Measurements from ENCODE around the gene CRTC1.

Gene CRTC1

DNA sequence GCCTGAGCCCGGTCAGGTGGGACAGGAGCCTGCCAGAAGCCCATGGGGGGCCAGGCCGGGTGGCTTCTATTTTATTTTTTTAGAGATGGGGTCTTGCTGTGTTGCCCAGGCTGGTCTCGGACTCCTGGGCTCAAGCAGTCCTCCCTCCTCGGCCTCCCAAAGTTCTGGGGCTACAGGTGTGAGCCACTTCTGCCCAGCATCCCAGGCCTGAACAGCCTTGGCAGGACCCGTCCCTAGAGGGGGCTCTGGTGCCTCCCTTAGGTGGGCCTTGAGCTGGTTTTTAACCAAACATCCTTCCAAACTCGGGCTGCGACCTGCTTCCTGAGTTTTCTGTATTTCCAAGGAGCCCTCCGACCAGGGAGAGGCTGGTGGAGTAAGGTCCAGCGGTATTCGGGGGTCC lies 97.2 kb downstream of the CRTC1 start:
- DNase-seq (ENCODE audit: low read depth in 2 of 2, low spot score in 1 of 2), result no peak

DNA sequence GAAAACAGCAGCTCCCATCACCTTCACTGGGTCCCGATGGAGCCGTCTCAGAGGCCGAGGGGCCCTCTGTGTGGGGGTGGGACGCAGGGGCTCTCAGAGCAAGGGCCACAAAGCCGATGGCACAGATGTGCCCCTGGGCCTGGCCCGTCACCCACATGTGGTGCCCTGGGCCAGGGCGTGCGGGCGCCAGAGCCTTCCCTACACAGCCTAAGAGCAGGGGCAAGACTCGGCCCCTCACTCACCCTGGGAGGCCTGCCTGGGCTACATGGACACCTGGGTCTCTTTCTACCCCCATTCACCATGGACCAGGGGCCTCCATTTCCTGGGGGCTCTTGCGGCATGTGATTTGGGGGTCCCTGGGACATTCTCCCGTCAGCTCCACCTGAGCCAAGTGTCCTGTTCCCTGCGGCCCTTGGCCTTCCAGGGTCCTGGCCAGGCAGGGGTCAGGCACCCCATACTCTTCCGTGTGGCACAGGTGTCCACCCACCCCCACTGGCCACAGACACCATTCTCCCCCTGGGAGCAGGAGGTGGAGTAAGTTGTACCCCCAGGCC lies 97.6 kb downstream of the CRTC1 start:
- DNase-seq (ENCODE audit: low read depth in 2 of 2, low spot score in 1 of 2), result no peak

DNA sequence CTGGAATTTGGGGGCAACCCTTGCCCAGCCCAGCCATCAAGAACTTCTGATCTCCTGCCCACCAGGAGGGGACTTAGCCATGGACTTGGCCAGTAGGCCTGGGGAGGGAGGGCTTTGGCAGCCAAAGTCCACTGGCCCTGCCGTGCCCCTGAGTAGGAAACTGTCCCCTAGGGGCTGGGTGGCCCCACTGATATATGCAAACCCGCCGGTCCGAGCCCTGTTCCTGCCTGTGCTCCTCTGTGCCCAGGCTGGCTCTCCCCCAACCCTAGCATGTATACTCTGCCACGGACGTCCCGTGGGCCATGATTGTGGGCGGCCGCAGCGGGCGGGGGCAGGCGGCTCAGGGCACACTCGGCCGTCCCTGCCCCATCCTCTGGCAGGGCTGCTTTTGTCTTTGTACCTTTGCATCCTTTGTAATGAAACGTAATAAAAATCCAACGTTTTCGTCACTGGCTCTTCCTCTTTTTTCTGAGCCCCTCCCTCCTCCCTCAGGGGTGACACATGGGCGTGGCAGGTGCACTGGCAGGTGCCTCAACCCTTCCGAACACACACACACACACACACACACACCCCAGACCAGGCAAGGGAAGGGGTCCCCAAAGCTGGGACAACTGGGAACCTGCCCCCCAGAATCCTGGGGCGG lies 98.5 kb downstream of the CRTC1 start:
- no peak for DNase-seq (ENCODE audit: low read depth in 2 of 2, low spot score in 1 of 2)

DNA sequence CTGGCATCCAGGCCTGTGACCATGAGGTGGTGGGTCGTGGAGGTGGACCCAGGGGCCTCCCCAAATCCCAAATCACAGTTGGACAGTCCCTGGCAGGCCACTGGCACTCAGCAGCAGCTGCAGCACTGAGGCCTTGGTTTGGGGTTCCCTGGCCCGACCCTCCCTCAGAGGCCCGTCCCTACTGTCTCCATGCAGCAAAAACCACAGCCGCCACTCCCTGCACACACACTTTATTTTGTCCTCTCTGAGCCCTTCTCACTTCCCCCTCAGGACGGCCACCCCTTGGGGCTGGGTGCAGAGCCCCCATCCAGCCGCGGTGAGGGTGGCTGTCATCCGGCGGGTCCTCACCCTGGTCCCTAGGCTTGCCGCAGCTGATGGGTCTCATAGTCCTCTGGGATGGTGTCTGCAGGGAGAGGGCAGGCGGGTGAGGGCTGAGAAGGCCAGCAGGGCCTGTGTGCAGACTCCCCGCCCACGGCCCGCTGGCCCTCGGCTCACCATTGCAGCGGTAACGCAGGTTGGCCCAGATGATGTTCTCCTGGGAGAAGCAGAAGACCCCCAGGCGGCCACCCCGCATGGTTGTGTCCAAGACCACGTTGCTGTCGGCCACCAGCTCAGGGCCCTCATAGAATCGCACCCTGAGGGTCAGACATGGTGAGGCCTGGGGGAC lies 99.2 kb downstream of the CRTC1 start:
- DNase-seq (ENCODE audit: low read depth in 2 of 2, low spot score in 1 of 2), result no peak

DNA sequence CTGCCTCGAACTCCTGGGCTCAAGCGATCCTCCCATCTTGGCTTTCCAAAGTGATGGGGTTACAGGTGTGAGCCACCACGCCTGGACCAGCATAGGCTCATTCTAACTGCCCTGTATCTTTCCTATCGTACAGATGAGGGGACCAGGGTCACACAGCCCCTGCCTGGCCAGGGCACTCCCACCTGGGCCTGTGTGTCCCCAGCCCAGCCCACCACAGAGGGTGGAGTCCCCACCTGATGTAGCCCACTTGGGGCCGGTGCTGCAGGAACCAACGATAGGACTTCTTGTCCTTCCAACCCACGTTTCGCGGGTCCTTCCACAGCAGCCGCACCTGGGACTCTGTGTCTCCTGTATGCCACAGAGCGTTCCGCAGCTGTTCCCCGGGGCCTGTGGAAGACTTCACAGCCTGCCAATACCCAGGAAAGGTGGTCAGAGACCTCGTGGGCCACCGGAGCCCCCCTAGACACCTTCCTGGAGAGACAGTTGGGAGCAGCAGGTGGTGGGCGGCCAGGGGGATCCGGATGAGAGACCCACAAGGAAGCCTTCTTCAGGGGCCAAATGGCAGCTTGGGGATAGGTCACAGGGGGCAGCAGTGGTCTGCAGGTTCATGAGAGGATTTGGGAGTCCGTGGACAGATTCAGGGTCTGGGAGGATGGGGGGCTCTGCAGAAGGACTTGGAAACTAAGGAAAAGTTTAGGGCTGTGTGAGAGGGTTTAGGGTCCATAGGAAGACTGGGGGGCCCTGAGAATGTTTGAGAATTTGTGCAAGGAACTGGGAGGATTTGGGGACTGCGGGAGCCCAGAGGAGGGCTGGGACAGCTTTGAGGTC lies 100.7 kb downstream of the CRTC1 start:
- no peak for DNase-seq (ENCODE audit: low read depth in 2 of 2, low spot score in 1 of 2)

DNA sequence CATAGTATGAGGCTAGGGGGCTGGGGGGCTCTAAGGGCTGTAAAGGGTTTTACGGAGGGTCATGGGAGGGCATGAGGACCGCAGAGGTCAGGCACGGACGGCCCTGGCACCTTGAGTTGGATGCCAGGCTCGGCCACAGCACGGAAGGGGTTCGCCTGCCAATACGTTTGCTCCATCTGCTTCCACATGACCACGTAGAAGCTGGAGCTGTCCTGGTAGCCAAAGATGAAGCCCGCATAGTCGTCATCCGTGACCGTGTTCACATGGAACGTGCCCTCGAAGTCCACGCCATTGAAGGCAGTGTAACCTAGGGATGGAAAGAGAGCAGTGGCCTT lies 101.3 kb downstream of the CRTC1 start:
- DNase-seq (ENCODE audit: low read depth in 2 of 2, low spot score in 1 of 2), result no peak

DNA sequence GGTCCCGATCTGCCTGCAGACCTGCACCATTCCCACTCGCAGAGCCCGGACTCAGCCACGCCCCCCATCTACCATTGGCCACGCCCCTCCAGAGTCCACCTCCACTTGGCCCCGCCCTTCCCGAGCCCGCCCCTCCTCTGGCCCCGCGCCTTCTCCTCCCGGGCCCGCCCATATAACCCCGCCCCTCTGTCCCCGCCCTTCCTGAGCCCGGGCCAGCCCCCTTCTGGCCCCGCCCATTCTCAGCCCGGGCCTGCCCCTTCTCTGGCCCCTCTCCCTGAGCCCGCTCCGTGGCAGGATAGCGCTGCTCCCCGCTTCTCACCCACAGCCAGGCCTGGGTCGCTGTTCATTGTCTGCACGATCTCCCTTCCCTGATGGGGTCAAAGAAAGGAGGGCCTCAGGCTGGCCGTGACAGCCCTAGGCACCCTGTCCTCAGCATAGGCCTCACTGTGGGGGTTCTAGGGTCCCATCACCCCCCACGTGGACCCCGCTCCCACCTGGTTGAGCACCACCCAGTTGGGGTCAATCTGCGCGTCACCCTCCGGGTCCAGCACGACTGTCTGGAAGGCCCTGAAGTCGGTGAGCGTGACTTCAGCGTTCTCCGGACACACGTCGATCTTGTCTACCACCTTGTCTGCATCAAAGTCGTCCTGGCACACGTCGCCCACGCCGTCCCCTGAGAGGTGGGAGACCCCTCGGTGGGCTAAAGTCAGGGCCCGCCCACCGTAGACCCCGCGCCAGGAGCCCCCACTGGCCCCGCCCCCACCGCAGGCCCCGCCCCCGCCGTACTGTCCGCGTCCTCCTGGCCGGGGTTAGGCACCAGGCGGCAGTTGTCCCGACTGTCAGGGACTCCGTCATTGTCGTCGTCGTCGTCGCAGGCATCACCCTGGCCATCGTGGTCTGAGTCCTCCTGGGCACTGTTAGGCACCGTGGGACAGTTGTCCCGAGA lies 102.0 kb downstream of the CRTC1 start:
- peak; percentile 36 to 42 for DNase-seq (ENCODE audit: low read depth in 2 of 2, low spot score in 1 of 2)

DNA sequence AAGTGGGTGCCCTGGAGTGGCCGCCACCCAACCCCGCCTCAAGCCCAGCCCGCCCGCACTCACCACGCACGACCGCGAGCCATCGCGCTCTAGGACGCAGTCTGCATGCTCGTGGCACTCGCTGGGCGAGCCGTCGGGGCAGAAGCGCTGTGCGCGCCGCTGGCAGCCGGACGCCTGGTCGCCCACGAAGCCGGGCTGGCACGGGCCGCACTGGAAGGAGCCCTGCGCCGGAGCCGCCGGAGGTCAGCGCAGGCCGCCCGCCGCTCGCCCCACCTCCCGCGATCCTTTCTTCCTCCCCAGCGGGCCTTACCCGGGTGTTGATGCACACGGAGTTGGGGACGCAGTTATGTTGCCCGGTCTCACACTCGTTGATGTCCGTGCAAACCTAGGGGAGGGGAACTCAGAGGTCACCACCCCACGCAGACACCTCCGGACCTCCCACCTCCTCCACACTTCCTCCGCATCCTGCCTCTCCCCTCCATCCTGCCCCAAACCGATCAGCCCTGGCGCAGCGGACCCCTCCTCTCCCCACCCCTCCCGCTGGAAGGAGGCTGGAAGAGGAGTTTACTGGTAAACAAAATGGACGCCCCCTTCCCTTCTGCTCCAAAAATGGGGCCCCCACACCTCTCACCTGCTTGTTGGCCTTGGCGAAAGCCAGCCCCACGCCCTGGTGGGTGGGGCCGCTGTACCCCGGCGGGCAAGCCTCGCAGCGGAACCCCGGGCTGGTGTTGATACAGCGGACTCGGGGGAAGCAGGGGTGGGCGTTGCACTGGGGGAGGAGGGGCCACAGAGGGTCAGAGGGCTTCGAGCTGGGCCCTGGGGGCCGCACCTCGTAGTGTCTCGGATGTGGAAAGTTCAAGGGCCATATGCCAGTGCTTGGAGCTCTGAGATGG lies 105.3 kb downstream of the CRTC1 start:
- DNase-seq (ENCODE audit: low read depth in 2 of 2, low spot score in 1 of 2), result no peak

DNA sequence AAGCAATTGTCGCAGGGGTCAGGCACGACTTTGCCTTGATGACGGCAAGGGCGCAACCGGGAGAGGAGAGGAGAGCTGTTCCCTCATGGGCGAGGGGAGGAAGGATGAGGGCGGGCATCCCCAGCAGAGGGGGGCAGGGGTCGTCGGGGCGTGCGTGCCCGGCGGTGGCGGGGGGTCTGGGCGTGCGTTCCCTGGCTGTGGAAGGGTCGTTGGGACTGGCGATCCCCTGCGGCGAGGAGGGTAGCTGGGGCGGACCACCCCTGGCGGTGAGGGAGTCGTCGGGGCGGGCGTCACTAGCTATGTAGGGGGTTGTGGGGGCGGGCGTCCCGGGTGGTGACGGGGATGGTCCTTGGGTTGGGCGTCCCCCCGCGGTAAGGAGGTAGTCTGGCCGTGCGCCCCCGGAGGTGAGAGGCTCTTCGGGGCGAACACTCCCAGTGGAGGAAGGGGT lies 106.0 kb downstream of the CRTC1 start:
- DNase-seq (ENCODE audit: low read depth in 2 of 2, low spot score in 1 of 2), result no peak

DNA sequence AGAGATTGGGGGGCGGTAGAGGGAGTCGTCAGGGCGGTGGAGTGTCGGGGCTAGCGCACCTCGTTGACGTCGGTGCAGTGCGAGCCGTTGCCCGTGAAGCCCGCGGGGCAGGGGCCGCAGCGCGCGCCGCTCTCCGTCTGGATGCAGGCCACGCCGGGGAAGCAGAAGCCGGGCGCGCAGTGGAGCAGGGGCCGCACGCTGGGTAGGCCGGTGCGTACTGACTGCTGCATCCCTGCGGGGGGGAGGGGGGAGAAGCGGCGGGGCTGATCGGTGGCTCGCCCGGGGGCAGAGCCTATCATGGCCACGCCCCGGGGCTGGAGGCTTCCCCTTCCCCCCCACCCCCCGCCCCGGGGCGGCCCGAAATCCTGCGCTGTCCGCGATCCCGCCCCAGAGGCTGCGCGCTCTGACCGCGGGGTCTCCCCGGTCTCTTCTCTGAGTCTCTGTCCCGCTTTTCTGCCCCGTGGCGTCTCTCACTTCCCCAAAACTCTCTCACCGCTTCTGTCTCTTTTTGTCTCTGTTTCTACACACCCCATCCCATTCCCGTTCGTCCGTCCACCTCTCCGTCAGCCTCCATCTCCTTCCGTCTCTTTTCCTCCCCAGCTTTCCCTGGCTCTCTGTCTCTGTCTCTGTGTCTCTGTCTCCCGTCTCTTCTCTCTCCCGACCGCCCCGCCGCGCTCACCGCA lies 106.5 kb downstream of the CRTC1 start:
- DNase-seq (ENCODE audit: low read depth in 2 of 2, low spot score in 1 of 2), result no peak

DNA sequence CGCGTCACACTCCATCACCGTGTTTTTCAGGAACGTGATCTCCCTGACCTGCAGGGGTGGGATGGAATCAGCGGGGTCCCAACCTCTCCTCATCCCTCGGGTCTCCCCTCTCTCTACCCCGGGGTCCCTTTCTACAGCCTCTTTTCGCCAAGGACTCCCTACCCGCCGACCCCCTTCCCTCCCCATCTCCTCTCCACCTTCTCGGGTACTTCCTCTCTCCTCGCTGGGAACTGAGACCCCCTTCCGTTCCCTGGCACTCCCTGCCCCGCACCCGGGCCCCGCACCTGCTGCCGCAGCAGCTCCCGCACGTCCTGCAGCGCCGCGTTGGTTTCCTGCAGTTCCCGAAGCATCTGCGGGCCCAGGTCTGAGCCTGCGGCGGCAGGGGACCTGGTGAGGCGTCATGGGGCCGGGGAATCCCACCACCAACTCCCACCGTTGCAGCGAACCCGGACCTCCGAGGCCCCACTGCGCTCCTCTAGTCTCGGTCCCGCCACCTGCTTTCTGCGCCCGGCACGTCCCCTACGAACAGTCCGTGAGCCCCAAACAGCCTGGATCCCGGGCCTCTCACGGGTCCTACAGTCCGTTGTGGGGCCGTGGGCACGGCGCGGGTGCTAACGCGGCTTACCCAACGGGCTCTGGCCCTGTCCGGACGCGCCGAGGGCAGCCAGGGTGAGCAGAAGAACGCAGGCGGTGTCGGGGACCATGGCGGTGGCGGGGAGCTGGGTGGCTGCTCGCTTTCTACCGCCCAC lies 107.3 kb downstream of the CRTC1 start, which contains the start of gene COMP:
TSS of gene COMP (minus strand) at position 740 of the 749 bp plus-strand sequence. CDS start at position 704, 36 bp downstream.
- DNase-seq (ENCODE audit: low read depth in 2 of 2, low spot score in 1 of 2), result no peak

DNA sequence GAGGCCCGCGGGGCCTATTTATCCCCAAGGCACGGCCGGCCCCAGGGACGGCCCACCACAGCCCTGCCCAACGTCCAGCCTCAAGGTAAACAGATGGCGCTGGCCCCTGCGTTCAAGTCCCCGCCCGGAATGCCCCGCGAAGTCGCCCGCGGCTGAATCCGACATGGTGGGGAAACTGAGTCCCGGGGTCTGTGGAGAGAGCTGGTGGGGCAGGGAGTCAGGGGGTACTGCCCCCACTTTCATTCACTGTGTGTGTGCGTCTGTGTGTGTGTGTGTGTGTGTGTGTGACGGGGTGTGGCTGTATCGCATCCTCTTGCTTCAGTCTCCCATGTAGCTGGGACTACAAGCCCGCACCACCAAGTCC lies 107.8 kb downstream of the CRTC1 start:
- DNase-seq (ENCODE audit: low read depth in 2 of 2, low spot score in 1 of 2), result no peak

DNA sequence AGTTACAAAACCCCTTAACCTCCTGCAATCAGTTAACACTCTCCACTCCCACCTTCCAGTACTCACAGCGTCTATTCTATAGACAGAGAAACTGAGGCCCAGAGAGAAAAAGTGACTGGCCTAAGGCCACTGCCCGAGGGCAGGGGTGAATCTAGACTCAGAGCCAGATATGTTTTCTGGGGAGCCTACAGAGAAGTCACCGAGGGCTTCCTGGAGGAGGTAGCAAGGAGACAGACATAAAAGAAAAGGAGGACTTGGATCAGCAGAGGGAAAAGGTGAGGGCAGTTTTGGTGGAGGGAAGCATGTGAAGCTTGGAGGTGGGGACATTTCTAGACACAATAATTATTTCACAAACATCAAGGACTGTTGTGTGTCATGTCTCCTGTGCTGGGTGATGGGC lies 109.2 kb downstream of the CRTC1 start:
- DNase-seq (ENCODE audit: low read depth in 2 of 2, low spot score in 1 of 2), result no peak

DNA sequence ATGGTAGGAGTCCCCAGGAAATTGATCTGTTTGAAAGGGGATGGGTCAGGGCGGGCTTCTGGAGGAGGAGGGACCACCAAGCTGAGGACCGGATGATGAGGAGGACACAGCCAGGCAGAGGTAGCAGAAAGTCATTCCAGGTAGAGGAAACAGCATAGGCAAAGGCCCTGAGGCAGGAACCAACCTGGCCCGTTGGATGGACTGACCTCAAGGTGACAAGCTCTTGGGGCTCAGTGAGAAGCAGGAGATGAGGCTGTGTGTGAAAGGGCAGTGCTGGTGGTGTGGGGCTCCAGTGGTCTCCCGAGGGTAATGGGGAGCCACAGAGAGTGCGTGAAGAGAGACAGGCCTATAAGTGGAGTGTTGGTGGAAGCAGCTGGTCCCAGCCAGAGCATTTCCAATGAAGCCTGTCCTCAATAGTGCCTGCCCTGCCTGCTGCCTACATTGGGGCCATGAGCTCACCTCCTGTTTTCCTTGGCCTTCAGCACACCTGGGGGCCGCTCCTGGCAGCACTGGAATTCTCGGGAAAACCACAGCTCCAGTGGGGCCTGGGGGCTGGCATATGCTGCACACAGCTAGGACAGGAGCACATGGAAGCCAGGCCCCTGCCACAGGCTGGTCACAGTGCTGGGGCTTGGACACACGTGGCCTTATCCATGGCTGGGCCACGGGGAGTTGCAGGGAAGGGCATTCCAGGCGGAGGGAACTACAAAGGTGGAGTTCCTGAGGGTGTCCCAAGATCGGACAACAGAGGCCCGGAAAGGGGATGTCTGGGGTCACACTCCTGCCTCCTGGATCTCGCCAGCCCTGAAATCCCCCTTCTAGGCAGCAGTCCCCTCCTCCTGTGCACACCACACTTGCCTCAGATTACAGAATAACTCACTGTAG lies 109.9 kb downstream of the CRTC1 start:
- DNase-seq (ENCODE audit: low read depth in 2 of 2, low spot score in 1 of 2), result no peak

DNA sequence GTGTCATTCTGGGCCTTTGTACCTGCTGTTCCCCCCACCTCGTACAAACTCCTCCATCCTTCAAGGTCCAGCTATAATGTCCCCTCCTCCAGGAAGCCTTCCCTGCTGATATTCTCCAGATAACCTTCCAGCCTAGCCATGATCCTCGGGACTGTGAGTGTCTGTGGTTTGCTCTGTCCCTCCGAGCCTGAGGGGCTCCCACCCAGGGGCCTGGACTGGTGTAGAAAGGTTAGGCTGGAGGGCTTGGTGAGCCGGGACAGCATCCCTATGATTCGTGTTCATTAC lies 110.5 kb downstream of the CRTC1 start:
- no peak for DNase-seq (ENCODE audit: low read depth in 2 of 2, low spot score in 1 of 2)

DNA sequence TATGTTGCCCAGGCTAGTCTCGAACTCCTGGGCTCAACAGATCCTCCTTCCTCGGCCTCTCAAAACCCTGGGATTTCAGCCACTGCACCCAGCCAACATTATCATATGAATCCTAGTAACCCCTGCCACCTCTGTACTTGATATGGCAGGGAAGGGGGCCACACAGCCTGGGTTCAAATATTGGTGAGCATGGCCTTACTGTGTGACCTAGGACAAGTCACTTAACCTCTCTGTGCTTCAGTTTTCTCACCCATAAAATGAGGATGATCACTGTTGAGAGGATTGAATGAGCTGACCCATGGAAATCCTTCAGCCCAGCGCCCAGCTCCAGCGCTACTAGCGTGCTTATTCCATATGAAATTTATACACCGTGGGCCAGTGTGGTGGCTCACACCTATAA lies 111.2 kb downstream of the CRTC1 start:
- no peak for DNase-seq (ENCODE audit: low read depth in 2 of 2, low spot score in 1 of 2)

DNA sequence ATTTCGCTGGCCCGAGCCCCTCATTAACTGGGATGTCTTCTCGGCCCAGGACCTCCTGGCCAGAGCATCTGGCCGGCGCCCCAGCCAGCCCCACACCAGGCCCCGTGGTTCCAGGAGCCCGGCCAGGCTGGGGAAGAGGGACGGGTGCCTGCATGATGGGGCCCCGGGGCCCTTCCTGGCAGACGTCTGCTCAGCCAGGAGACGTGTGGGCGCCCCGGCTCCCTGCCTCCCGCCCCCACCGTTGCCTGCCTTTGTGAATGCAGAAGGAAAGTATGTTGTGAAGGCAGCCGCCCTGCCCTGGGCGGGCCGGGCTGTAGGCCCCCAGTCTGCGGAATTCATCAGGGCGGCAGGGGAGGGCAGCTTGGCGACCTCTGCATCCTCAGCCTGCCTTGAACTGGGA lies 112.1 kb downstream of the CRTC1 start:
- DNase-seq (ENCODE audit: low read depth in 2 of 2, low spot score in 1 of 2), result no peak

DNA sequence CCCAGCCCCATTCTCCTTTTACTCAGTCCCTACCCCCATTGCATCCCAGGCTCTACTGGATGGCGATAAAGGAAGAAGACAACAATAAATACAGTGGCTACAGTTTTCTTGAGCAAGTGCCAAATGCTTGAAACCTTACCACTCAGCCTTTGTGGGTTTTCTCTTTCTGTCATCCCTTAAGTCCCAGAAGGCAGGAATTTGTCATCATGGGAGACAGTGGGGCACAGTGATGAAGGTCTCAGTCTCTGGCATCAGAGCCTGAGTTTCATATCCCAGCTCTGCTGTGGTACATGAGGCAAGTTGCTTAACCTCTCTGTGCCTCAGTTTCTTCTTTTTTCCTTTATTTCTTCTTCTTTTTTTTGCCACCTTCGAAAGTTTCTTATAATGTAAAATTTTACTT lies 112.8 kb downstream of the CRTC1 start:
- no peak for DNase-seq (ENCODE audit: low read depth in 2 of 2, low spot score in 1 of 2)

All from stimulated activated CD8-positive, alpha-beta memory T cell treated with anti-CD3 and anti-CD28 coated beads, Interleukin-4, amount 100 ng/mL, for 1 hour (primary cell).